B cell (primary cell): Measurements from ENCODE around the gene RAB15.

ENCODE experiments used
- CTCF ChIP-seq: fragments of 200-600 bp; IDR thresholded peaks from one replicate; pipeline ENCODE4 v1.8.0; 2022; ENCODE audit warnings: antibody characterized with exemption, mild to moderate bottlenecking
- EZH2 ChIP-seq: IDR thresholded peaks from 2 replicates; pipeline ENCODE4 v1.6.1; 2012; ENCODE audit warnings: borderline replicate concordance, low read depth, mild to moderate bottlenecking, moderate library complexity, low read length; ENCODE audit not compliant: insufficient read depth, poor library complexity, severe bottlenecking

GRCh38 chr14:64934338-64934929, 37.7 kb downstream of the RAB15 start:
- TF ChIP-seq CTCF (no peak), EZH2 (no peak)
